ENCODE data around the gene GOPC.
A peak's percentile ranks its signal among the peaks of the same experiment; 100 is the strongest.
"Not testable (repeated sequence)": the region's sequence is repeated elsewhere in the genome, so short reads cannot be mapped to it uniquely, and the experiment has no call there.

The GOPC gene

DNA sequence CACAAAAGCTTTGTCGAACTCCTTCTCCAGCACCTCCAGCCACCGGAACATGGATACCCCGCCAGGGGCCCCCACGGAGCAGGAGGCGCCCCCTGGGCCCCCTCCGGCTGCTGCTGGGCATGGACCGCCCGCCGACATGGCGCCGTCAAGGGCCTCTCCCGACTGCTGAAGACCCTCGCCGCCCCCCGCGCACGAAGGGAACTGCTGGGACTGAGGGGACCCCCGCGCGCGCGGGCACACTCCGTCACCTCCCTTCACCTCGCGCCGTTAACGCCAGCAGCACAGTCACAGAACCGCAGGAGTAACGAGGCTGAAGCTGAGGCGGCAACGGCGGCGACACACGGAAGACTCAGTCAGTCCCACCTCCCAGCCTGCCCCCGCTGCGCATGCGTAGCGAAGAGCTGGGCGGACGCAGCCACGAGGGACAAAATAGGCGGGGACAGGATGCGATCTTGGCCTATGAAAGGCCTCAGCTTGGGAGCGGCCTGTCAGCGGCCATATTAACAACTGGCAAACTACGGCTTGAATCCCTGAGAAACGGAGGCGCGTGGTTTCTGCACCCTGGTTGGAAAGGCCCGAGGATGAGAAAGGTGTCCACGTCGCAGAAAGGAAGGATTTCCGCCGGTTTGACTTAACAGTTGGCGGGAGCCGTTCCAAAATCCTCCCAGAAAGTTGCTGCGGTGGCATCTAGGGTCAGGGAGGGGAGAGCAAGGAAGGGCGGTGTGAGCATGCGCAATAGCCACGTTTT is at the start of gene GOPC:
GOPC (minus strand) TSS at position 361 of the 748 bp plus-strand sequence; CDS start at position 138, 223 bp downstream.
- peak; percentile 97 to 98 for DNase-seq (ENCODE audit: low read depth in 2 of 2)

DNA sequence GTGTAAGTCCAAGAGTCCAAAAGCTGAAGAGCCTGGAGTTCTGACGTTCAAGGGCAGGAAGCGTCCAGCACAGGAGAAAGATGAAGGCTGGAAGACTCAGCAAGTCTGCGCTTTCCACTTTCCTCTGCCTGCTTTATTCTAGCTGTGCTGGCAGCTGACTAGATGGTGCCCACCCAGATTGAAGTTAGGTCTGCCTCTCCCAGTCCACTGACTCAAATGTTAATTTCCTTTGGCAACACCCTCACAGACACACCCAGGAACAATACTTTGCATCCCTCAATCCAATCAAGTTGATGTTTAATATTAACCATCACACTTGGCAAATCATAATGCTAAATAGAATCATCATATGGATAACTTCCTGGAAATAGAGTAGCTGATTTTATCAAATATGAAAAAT is 49.7 kb upstream of the GOPC start:
- DNase-seq (ENCODE audit: low read depth in 2 of 2) = not testable (repeated sequence)

- DNase-seq (ENCODE audit: low read depth in 2 of 2) = no peak
These were observed 40.7 kb upstream of the GOPC start for GRCh38 chr6:117642976-117643375.

DNA sequence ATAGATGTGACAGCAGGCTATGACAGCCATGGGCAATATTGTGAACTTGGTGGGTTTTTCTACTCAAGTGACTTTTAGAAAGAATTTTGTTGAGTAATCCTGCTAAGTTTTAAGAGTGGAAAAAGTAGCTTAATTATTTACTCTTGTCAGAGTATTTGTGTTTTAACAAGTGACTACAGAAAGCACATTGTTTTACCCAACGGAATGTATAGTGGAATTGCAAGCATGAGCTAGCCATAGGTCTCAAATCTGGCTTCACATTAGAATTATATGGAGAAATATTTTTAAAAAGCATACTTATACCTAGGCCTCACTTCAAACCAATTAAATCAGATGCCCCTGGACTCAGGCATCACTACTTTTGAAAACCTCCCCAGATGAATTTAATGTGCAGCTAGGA is 35.5 kb upstream of the GOPC start:
- DNase-seq (ENCODE audit: low read depth in 2 of 2) = no peak

- DNase-seq (ENCODE audit: low read depth in 2 of 2) = no peak
These were observed 26.9 kb upstream of the GOPC start for GRCh38 chr6:117629119-117629660.

- DNase-seq (ENCODE audit: low read depth in 2 of 2) = no peak
These were observed 25.2 kb upstream of the GOPC start for GRCh38 chr6:117627533-117627932.

DNA sequence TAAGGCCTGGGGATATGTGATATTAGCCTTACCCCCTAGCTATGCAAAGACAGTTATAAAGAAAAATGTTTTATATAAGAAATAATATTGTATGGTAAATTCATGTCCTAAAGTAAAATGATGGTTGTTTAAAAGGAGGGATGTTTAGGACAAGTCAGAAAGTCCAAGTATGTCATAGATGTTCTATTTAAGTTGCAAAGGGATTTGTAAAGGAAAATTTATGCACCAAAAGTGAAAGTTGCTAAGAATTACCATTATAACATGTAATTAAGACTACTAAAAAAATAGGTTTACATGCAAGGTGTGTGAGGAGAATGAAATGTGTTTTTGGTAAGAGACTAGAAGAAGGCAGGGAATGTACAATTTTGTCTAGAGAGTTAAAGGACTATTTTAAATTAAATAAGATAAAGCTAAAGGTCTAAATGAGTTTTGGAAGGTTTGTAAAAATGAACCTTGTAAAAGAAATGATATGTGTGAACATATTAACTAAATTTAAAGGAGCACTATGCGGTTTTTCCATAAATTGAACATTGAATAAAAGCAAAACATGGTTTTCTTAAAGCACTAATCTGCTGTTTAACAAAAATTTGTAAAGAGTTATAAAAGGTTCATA is 22.7 kb upstream of the GOPC start:
- no peak for DNase-seq (ENCODE audit: low read depth in 2 of 2)

- no peak for DNase-seq (ENCODE audit: low read depth in 2 of 2)
These were observed 16.9 kb upstream of the GOPC start for GRCh38 chr6:117619178-117619577.

GRCh38 chr6:117617210-117618035 is 15.1 kb upstream of the GOPC start:
- DNase-seq (ENCODE audit: low read depth in 2 of 2) = no peak

DNA sequence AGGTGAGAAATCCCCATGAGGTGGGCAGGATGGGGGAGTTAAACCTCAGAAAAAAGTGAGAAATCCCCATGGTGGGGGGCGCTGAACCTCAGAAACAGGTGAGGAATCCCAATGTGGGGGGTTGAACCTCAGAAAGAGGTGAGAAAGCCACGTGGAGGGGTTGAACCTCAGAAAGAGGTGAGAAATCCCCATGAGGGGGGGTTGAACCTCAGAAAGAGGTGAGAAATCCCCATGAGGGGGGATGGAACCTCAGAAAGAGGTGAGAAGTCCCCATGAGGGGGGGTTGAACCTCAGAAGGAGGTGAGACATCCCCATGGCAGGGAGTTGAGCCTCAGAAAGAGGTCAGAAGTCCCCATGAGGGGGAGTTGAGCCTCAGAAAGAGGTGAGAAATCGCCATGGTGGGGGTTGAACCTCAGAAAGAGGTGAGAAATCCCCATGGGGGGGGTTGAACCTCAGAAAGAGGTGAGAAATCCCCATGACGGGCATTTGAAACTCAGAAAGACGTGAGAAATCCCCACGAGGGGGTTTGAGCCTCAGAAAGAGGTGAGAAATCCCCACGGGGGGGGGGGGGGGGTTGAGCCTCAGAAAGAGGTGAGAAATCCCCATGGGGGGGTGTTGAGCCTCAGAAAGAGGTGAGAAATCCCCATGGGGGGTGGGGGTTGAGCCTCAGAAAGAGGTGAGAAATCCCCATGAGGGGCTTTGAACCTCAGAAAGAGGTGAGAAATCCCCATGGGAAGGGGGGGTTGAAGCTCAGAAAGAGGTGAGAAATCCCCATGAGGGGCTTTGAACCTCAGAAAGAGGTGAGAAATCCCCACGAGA is 14.3 kb upstream of the GOPC start:
- DNase-seq (ENCODE audit: low read depth in 2 of 2) = no peak

DNA sequence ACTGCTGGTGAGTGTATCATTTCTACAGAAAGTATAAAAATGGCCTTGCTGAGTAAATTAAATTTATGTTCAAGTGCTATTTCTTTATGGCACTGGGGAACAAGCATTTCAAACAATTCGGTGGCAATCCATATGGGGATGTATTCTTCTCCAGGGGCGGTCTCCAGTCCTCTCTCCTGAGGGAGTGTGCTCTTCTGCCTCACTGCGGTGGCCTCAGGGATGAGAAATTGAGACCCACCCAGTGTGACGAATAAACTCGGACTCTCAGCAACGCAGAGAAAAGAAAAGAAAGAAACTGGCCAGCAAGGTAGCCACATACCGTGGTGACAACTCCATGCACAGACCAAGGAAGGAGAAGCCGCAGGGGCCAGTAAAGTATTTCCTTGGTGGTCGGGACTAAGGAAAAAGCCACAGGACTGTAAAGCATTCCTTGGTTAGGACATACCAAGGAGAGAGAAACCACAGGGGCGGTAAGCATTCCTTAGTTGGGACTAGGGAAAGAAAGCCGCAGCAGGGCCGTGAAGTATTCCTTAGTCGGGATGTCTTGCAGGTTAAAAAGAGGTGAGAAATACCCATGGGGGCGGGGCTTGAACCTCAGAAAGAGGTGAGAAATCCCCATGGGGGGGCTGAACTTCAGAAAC is 13.6 kb upstream of the GOPC start:
- DNase-seq (ENCODE audit: low read depth in 2 of 2) = peak; percentile 44 to 54

DNA sequence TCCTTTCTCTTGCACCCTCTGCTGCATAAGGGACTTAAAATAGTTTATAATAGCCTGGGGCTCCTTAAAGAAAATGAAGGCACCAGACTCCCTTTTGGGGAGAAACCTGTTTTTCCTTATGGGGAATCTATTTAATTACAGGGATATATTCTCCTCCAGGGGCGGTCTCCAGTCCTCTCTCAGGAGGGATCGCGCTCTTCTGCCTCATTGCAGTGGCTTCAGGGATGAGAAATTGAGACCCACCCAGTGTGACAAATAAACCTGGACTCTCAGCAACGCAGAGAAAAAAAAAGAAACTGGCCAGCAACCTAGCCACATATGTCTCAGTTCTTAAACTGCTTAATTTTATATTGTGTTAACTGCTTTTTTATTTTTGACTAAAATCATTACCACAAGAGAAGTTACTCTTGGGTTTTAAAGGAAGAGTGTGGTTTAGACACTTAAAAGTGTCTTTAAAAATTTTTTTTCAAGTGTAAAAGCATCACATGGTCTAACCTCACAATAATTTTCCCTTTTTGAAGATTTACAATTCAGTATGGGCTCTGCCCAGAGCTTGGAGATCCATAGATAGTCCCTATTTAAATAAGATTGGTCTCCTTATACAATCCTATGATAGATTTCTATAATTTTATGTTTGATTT is 11.7 kb upstream of the GOPC start:
- no peak for DNase-seq (ENCODE audit: low read depth in 2 of 2)

DNA sequence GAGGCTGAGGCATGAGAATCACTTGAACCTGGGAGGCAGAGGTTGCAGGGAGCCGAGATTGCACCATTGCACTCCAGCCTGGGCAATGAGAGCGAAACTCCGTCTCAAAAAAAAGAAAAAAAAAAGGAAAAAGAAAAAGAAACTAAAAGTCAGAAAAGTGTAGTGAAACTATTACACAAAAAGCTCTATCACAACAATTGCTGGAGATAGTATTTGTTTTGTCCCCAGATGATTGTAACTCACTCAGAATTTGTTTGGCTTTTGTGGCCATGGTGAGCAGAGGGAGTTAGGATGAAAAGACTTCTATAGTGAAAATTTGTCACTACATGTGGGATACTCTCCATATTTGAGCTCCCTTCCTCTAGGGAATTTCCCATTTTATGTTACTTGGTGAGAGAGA is 5.2 kb upstream of the GOPC start:
- no peak for DNase-seq (ENCODE audit: low read depth in 2 of 2)

- DNase-seq (ENCODE audit: low read depth in 2 of 2) = peak; percentile 44 to 45
These were observed 3.0 kb upstream of the GOPC start for GRCh38 chr6:117605169-117605826.

DNA sequence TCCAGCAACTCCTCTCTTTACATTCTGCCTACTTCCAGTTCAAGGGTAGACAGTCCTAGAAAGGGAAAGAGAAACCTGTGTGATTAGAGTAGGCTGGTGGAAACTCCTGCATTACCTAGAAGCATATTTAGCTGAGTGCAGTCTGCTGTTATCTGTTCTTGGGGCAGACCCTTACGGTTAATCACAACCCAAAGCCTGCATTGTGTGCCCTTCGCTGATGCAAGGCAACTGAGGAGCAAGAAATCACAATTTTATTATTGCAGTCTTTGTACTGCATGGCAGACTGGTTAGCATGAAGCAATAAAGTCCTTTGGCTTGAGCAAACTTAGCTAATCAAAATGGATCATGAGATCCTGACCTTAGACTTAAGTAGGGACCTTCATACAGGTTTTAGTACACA is 1.5 kb upstream of the GOPC start:
- no peak for DNase-seq (ENCODE audit: low read depth in 2 of 2)

DNA sequence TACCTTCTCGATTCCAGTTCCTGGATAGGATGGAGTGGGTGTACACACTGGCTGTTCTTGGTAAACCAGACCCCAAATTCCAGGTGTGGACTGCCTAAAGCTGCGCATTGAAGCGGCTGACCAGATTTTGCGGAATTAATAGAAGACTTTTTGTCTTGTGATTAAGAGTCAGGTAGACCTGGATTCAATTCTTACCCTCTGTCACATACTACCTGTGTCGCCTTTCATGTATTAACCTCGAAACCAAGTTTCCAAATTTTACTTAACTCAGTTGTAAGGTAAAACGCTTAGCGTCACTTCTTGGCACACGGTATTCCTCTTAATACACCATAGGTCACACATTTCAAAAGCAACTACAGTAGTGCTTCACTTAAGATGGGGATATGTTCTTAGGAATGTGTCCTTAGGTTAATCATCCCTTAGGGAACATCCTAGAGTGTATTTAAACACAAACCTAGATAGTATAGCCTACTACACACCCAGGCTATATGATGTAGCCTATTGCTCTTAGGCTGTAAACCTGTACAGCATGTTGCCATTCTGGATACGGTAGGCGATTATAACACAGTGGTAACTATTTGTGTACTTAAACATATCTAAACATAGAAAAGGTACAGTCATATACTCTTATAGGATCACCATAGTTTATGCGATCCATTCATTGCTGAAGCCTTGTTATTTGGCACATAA is 733 bp upstream of the GOPC start:
- DNase-seq (ENCODE audit: low read depth in 2 of 2) = no peak

- DNase-seq (ENCODE audit: low read depth in 2 of 2) = no peak
These were observed 530 bp downstream of the GOPC start for GRCh38 chr6:117601811-117602150.

GRCh38 chr6:117600008-117600743 is 2.1 kb downstream of the GOPC start:
- DNase-seq (ENCODE audit: low read depth in 2 of 2) = no peak

DNA sequence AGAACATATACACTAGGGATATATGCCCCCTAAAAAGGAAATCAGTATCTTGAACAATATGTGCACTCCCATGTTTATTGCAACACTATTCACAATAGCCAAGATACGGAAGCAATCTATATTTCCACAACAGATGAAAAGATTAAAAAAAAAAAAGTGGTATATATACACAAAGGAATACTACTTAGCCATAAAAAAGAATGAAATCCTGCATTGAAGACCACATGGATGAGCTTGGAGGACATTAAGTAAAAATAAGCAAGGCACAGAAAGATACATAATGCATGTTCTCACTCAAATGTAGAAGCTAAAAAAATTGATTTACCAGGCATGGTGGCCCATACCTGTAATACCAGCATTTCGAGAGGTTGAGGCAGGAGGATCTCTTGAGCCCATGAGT is 4.6 kb downstream of the GOPC start:
- no peak for DNase-seq (ENCODE audit: low read depth in 2 of 2)

Data from fibroblast of skin of left quadriceps (primary cell).